Pancreas (tissue), 10 donors: ENCODE results near the gene CERS3. TPM values are rescaled to one million over a fixed set of nuclear protein-coding genes. Genes with fewer than 3 reads are reported as not detected.
A peak's percentile ranks its signal among the peaks of the same experiment; 100 is the strongest.

Source experiments
- ATAC-seq, 4 donors: fragments of 200-7000 bp; cut with Tn5 transposase; one replicate each; pipeline versions ENCODE4 v1.8.0 to v1.9.1; 2020; ENCODE audit warnings: mild to moderate bottlenecking in 4 of 4, moderate library complexity in 4 of 4
- DNase-seq, 6 donors: peaks; one replicate each; pipeline ENCODE4 v3.0.0-alpha.2; 2020
- FAIRE-seq: peaks from 2 replicates; lab custom pipeline; 2012; peaks lifted over from hg19 to GRCh38; lab: Jason Lieb, UNC
- H3K27ac ChIP-seq, 4 donors: fragments of 200-600 bp; sonication (generic); 1 replicate in 3 of 4; 2 replicates in 1 of 4; pipeline versions ENCODE4 v1.5.0 to v1.8.0; 2020
- H3K27me3 ChIP-seq, 4 donors: fragments of 200-600 bp; one replicate each; pipeline ENCODE4 v1.8.0; 2021
- H3K36me3 ChIP-seq, 3 donors: fragments of 200-600 bp; sonication (generic) in 1 of 3; one replicate each; pipeline versions ENCODE4 v1.5.0 to v1.8.0; 2020 to 2021
- H3K4me1 ChIP-seq, 3 donors: fragments of 200-600 bp; one replicate each; pipeline ENCODE4 v1.8.0; 2021
- H3K4me3 ChIP-seq, 4 donors: fragments of 200-600 bp; sonication (generic) in 2 of 4; one replicate each; pipeline versions ENCODE4 v1.5.0 to v1.8.0; 2020 to 2021
- H3K9me3 ChIP-seq, 4 donors: fragments of 200-600 bp; one replicate each; pipeline ENCODE4 v1.8.0; 2021
- whole genome bisulfite sequencing, 2 donors: extraction: QIAGEN DNeasy Blood & Tissue Kit; methylation state at CpG; one replicate each; pipeline ENCODE4 v1.1.7; 2013; 5-methylcytosine and 5-hydroxymethylcytosine counted together
- intact Hi-C, 3 donors: fragments of 100-400 bp; cut with DNase I; formaldehyde crosslinking; loops; one replicate each; pipeline versions ENCODE4 v1.11.1 to v1.14.2; 2022
- polyA plus RNA-seq, 2 donors: library from polyadenylated mRNA; stranded (reverse); fragments of 200-250 nt; gene quantifications; one replicate each; pipeline ENCODE4 v1.2.3, GENCODE V29; 2013
- total RNA-seq, 6 donors: library from RNA; stranded (reverse); fragmentation: NEBNext Ultra II Directional in 4 of 6; extraction: Animal tissue kit (Norgen Biotek cat#: 25700) in 4 of 6; gene quantifications; one replicate each; pipeline versions ENCODE4 v1.2.1 to v1.2.4, GENCODE V29; 2021 to 2023
- TF ChIP-seq, protein P1 (sequence below), 4 donors: fragments of 200-600 bp; sonication (generic) in 3 of 4; IDR thresholded peaks; one replicate each; pipeline versions ENCODE4 v1.5.0 to v1.8.0; 2021; ENCODE audit warnings: antibody characterized with exemption in 4 of 4
- donor health status: healthy with polysubstance abuse.
- donor health status: DM: no; HTN: no; CAD: no; lungs with moderate emphysema.
- donor health status: DM: no; HTN: no; CAD: no.
- donor health status: control.
- donor health status: control.
- donor health status: Bipolar disorder and iron deficiency.
- donor health status: DM: yes; HTN: yes; CAD: no.
- donor health status: DM: no; HTN: no; CAD: no.
- donor health status: DM: no; HTN: no; CAD: no.
- donor health status: DM: yes; HTN: yes; CAD: no.

CERS3 gene
- total and polyA plus RNA-seq, 8 donors: 0.07 to 0.19 TPM; not detected in 6

DNA sequence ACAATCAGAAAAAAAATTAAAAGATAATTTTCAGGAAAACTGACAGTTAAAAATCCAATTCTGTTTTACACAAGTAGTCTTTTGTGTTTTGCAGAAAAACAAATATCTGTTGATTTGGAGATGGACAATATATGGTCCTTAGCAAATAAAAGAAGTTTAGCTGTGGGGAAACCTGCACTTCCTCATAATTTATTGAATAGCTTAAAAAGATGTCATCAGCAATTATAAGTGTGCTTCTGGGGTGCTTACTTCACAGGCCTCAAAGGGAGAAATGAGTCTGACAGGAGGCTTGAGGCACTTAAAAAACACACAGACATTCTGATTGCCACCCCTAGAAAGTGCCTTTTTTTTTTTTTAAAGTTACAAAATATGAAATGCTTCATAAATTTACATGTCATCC lies 31.6 kb upstream of the CERS3 start:
- DNase-seq: no peak
- no peaks in the 10 kb centered on the region for H3K4me1 ChIP-seq
- H3K9me3 ChIP-seq: no peaks in the 10 kb centered on the region
- no peaks in the 10 kb centered on the region for H3K27me3 ChIP-seq
- intact Hi-C loops: no loop called here
- no peaks in the 10 kb centered on the region for H3K36me3 ChIP-seq
- FAIRE-seq: no peak
- no peak overlapping the region for H3K27ac ChIP-seq
- H3K4me3 ChIP-seq: no peak overlapping the region
- TF ChIP-seq, protein P1, sequence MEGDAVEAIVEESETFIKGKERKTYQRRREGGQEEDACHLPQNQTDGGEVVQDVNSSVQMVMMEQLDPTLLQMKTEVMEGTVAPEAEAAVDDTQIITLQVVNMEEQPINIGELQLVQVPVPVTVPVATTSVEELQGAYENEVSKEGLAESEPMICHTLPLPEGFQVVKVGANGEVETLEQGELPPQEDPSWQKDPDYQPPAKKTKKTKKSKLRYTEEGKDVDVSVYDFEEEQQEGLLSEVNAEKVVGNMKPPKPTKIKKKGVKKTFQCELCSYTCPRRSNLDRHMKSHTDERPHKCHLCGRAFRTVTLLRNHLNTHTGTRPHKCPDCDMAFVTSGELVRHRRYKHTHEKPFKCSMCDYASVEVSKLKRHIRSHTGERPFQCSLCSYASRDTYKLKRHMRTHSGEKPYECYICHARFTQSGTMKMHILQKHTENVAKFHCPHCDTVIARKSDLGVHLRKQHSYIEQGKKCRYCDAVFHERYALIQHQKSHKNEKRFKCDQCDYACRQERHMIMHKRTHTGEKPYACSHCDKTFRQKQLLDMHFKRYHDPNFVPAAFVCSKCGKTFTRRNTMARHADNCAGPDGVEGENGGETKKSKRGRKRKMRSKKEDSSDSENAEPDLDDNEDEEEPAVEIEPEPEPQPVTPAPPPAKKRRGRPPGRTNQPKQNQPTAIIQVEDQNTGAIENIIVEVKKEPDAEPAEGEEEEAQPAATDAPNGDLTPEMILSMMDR (IDR thresholded peaks at IDR 0.05): no peak
- ATAC-seq: peak in 1 of 4 donors; percentile 20

DNA sequence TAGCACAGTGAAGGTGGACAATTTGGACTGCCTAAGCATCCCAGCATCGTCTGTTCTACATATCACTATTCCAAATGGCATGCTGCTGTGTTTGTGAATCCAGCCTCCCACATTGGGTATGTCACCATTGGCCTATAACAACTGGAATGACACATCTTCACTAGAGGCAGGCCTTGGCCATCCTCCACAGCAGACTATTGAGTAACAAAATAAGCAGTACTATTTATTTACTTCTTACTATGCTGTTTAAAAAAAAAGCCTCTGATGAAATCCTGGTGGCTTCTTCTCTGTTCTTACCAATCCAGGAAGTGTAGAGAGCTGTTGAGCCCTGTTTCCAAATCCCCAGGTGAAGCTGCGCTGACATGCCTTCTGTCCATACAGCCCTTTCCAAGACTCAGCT lies 30.6 kb upstream of the CERS3 start:
- DNase-seq (no peak), ATAC-seq (peak in 2 of 4 donors; percentile 37 to 74), FAIRE-seq (no peak)
- Histone ChIP-seq H3K36me3 (no peaks in the 10 kb centered on the region), H3K27me3 (no peaks in the 10 kb centered on the region), H3K4me3 (no peak overlapping the region), H3K9me3 (no peaks in the 10 kb centered on the region), H3K4me1 (no peaks in the 10 kb centered on the region), H3K27ac (no peak overlapping the region)
- intact Hi-C loops: no loop called here
- TF ChIP-seq, protein P1 (IDR thresholded peaks at IDR 0.05): no peak
- 92 to 94% methylated on average over 2 of the region's 2 CpGs for WGBS, 2 donors

DNA sequence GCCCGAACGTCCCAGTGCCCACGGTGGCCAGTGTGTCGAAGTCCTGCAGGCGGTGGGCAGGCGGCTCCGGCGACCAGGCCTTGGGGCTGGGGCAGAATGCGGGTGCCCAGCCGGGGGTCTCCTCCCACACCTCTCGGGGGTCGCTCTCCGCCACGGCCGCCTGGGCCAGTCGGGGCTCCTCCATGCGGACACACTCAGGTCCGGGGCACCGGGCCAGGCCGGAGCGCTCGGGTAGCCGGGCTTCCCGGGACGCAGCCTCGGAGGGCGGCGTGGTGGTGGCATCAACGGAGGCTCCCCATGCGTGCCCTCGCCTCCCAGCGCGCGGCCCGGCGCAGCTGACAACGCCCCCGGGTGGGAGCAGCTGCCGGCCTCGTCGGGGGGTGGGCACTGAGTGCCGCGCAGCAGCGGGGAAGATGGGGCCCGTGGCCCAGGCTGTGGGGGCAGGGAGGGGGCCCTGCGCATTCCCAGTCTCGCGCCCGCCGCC lies 30.1 kb upstream of the CERS3 start:
- 95 to 96% methylated on average over 50 of the region's 50 CpGs for WGBS, 2 donors
- H3K9me3 ChIP-seq: no peaks in the 10 kb centered on the region
- H3K36me3 ChIP-seq: no peaks in the 10 kb centered on the region
- no peaks in the 10 kb centered on the region for H3K4me1 ChIP-seq
- TF ChIP-seq, protein P1 (IDR thresholded peaks at IDR 0.05): no peak
- no peak overlapping the region for H3K27ac ChIP-seq
- peak in 2 of 6 donors; percentile 57 to 63 for DNase-seq
- no peaks in the 10 kb centered on the region for H3K27me3 ChIP-seq
- ATAC-seq: no peak
- H3K4me3 ChIP-seq: no peak overlapping the region
- intact Hi-C loops: no loop called here
- FAIRE-seq: no peak

DNA sequence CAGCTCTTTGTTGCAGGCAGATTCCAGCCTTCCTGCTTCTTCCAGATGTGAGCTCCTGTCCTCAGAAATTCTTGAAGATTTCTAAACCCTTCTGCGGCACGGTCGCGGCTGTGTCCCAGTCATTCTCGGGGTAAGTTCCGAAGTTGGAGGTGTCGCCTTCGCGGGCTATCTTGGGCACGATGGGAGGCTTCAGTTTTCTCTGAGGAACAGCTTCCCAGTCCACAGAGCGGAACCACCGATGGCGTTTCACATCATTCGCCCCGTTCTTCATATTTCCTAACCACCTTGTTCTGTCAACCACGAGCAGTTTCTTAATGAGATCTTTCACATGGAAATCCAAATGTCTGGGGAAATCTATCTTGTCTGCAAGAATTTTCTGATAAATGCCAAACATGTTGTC lies 24.7 kb upstream of the CERS3 start:
- Histone ChIP-seq H3K27ac (no peak overlapping the region), H3K27me3 (no peaks in the 10 kb centered on the region), H3K9me3 (no peaks in the 10 kb centered on the region), H3K4me1 (no peaks in the 10 kb centered on the region), H3K36me3 (no peaks in the 10 kb centered on the region), H3K4me3 (no peak overlapping the region)
- intact Hi-C loops: no loop called here
- peak in 1 of 6 donors; percentile 26 for DNase-seq
- TF ChIP-seq, protein P1 (IDR thresholded peaks at IDR 0.05): no peak
- WGBS, 2 donors: 89 to 90% methylated on average over 16 of the region's 16 CpGs
- no peak for ATAC-seq
- FAIRE-seq: no peak

DNA sequence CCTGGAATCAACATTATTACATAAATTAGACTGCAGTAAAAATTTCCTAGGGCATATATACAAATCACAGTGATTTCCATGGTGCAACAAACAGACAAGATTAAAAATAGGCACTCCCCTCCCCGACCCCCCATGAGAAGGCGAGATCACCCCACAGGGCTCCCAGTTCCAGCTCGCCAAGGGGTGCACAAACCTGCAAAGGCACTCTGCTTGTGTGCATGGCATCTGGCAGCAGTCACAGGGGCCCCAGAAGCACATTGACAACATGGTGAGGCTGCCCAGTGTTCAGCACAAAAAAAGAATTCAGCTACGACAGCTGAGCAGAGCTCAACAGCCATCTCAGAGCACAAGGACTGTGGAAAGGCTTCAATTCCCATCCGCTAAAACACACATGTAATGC lies 19.2 kb upstream of the CERS3 start:
- H3K36me3 ChIP-seq: no peaks in the 10 kb centered on the region
- no peak for DNase-seq
- ATAC-seq: no peak
- no peaks in the 10 kb centered on the region for H3K9me3 ChIP-seq
- FAIRE-seq: no peak
- no peak overlapping the region for H3K27ac ChIP-seq
- H3K27me3 ChIP-seq: peaks cover 0 to 3% (median 0%) of the 10 kb centered on the region in 4 donors
- intact Hi-C loops: no loop called here
- TF ChIP-seq, protein P1 (IDR thresholded peaks at IDR 0.05): no peak
- H3K4me3 ChIP-seq: no peak overlapping the region
- 78 to 88% methylated on average over 5 of the region's 5 CpGs for WGBS, 2 donors
- H3K4me1 ChIP-seq: no peaks in the 10 kb centered on the region
